H9 (cell line): ENCODE data around the gene KCNJ16. TPM values are rescaled to one million over a fixed set of nuclear protein-coding genes. Genes with fewer than 3 reads are reported as not detected.

Source experiments
- DNase-seq: peaks from one replicate; pipeline ENCODE4 v3.0.0-alpha.2; 2017
- H2AFZ ChIP-seq: one replicate; pipeline ENCODE4 v1.6.1; 2013; ENCODE audit warnings: mild to moderate bottlenecking, low read length, control low read depth, moderate library complexity
- H2AK5ac ChIP-seq: 2 replicates; pipeline ENCODE4 v1.6.1; 2013; ENCODE audit warnings: low read length, control low read depth, mixed read lengths; ENCODE audit not compliant: insufficient read length
- H2BK120ac ChIP-seq: one replicate; pipeline ENCODE4 v1.6.1; 2013; ENCODE audit warnings: low read depth, mild to moderate bottlenecking, low read length, control low read depth, inconsistent platforms; ENCODE audit not compliant: poor library complexity, severe bottlenecking
- H2BK12ac ChIP-seq: 2 replicates; pipeline ENCODE4 v1.6.1; 2013; ENCODE audit warnings: low read length, control low read depth, mixed read lengths, low read depth; ENCODE audit not compliant: insufficient read length
- H2BK15ac ChIP-seq: 2 replicates; pipeline ENCODE4 v1.6.1; 2013; ENCODE audit warnings: low read depth, low read length, control low read depth
- H2BK20ac ChIP-seq: one replicate; pipeline ENCODE4 v1.6.1; 2013; ENCODE audit warnings: low read depth, mild to moderate bottlenecking, low read length, control low read depth, inconsistent platforms; ENCODE audit not compliant: poor library complexity, severe bottlenecking
- H2BK5ac ChIP-seq: 2 replicates; pipeline ENCODE4 v1.6.1; 2013; ENCODE audit warnings: low read length, control low read depth, mixed read lengths; ENCODE audit not compliant: insufficient read length
- H3K14ac ChIP-seq: 2 replicates; pipeline ENCODE4 v1.6.1; 2013; ENCODE audit warnings: low read length, control low read depth; ENCODE audit not compliant: insufficient read depth
- H3K18ac ChIP-seq: 2 replicates; pipeline ENCODE4 v1.6.1; 2013; ENCODE audit warnings: low read depth, mild to moderate bottlenecking, mixed read lengths, low read length, control low read depth; ENCODE audit not compliant: insufficient read length
- H3K23ac ChIP-seq: 2 replicates; pipeline ENCODE4 v1.6.1; 2013; ENCODE audit warnings: low read length, control low read depth, mixed read lengths, low read depth; ENCODE audit not compliant: insufficient read length
- H3K23me2 ChIP-seq: 2 replicates; pipeline ENCODE4 v1.6.1; 2013; ENCODE audit warnings: low read depth, mild to moderate bottlenecking, mixed read lengths, low read length, control low read depth; ENCODE audit not compliant: insufficient read length, poor library complexity, severe bottlenecking
- H3K27ac ChIP-seq: 2 replicates; pipeline ENCODE4 v1.5.1; 2013; ENCODE audit warnings: low read length, control low read depth, mixed read lengths, low read depth; ENCODE audit not compliant: insufficient read length
- H3K27me3 ChIP-seq: 2 replicates; pipeline ENCODE4 v1.6.1; 2013; ENCODE audit warnings: low read length, control low read depth, inconsistent platforms; ENCODE audit not compliant: insufficient read depth
- H3K4ac ChIP-seq: 2 replicates; pipeline ENCODE4 v1.6.1; 2013; ENCODE audit warnings: low read depth, mild to moderate bottlenecking, control low read depth, inconsistent platforms, low read length, moderate library complexity
- H3K4me1 ChIP-seq: 2 replicates; pipeline ENCODE4 v1.6.1; 2013; ENCODE audit warnings: low read length, control low read depth, inconsistent platforms; ENCODE audit not compliant: insufficient read depth
- H3K4me2 ChIP-seq: 2 replicates; pipeline ENCODE4 v1.6.1; 2013; ENCODE audit warnings: low read length, control low read depth, mixed read lengths; ENCODE audit not compliant: insufficient read length, insufficient read depth
- H3K56ac ChIP-seq: 2 replicates; pipeline ENCODE4 v1.6.1; 2013; ENCODE audit warnings: low read depth, mild to moderate bottlenecking, mixed read lengths, low read length, control low read depth; ENCODE audit not compliant: insufficient read length
- H3K79me1 ChIP-seq: 2 replicates; pipeline ENCODE4 v1.6.1; 2013; ENCODE audit warnings: low read depth, mild to moderate bottlenecking, moderate library complexity, low read length, control low read depth, inconsistent platforms; ENCODE audit not compliant: insufficient read depth, poor library complexity, severe bottlenecking
- H3K79me2 ChIP-seq: 2 replicates; pipeline ENCODE4 v1.6.1; 2013; ENCODE audit warnings: low read length, control low read depth, inconsistent platforms; ENCODE audit not compliant: insufficient read depth
- H3K9ac ChIP-seq: 2 replicates; pipeline ENCODE4 v1.6.1; 2013; ENCODE audit warnings: low read length, control low read depth, mixed read lengths; ENCODE audit not compliant: insufficient read length; ENCODE audit errors: extremely low read depth
- H3K9me3 ChIP-seq: one replicate; pipeline ENCODE4 v1.6.1; 2013; ENCODE audit warnings: low read depth, low read length, inconsistent platforms; ENCODE audit not compliant: control insufficient read depth
- H3T11ph ChIP-seq: one replicate; pipeline ENCODE4 v1.6.1; 2013; ENCODE audit warnings: mild to moderate bottlenecking, low read length, control low read depth, inconsistent platforms
- H4K20me1 ChIP-seq: one replicate; pipeline ENCODE4 v1.6.1; 2013; ENCODE audit not compliant: control insufficient read depth, insufficient read length, insufficient read depth
- H4K5ac ChIP-seq: 2 replicates; pipeline ENCODE4 v1.6.1; 2013; ENCODE audit warnings: low read depth, mild to moderate bottlenecking, mixed read lengths, low read length, control low read depth; ENCODE audit not compliant: insufficient read length
- H4K8ac ChIP-seq: replicated peaks from 2 replicates; pipeline ENCODE4 v1.6.1; 2013; ENCODE audit warnings: low read length, control low read depth, mixed read lengths, low read depth; ENCODE audit not compliant: insufficient read length
- H4K91ac ChIP-seq: 2 replicates; pipeline ENCODE4 v1.6.1; 2013; ENCODE audit warnings: low read depth, mild to moderate bottlenecking, moderate library complexity, mixed read lengths, low read length, control low read depth; ENCODE audit not compliant: insufficient read length
- H3K27ac Mint-ChIP-seq, 3 experiments: 2 replicates in 2 of 3; 3 replicates in 1 of 3; pipeline ENCODE4 v1.8.0; 2020 to 2021; ENCODE audit warnings: mixed read lengths in 3 of 3, mild to moderate bottlenecking in 1 of 3, moderate library complexity in 1 of 3
- H3K27me3 Mint-ChIP-seq: 2 replicates; pipeline ENCODE4 v1.8.0; 2021; ENCODE audit warnings: low read depth, mild to moderate bottlenecking, moderate library complexity, mixed read lengths
- H3K36me3 Mint-ChIP-seq, 3 experiments: 2 replicates in 2 of 3; 3 replicates in 1 of 3; pipeline ENCODE4 v1.8.0; 2020 to 2021; ENCODE audit warnings: low read depth in 3 of 3, mixed read lengths in 3 of 3; ENCODE audit not compliant: insufficient read depth in 1 of 3
- H3K4me1 Mint-ChIP-seq, 2 experiments: 2 replicates each; pipeline ENCODE4 v1.8.0; 2020; ENCODE audit warnings: mixed read lengths in 2 of 2
- H3K4me3 Mint-ChIP-seq, 2 experiments: 2 replicates in 1 of 2; 3 replicates in 1 of 2; pipeline ENCODE4 v1.8.0; 2020 to 2021; ENCODE audit warnings: mild to moderate bottlenecking in 2 of 2, mixed read lengths in 2 of 2, moderate library complexity in 1 of 2
- H3K9me3 Mint-ChIP-seq, 2 experiments: 2 replicates in 1 of 2; 3 replicates in 1 of 2; pipeline ENCODE4 v1.8.0; 2020; ENCODE audit warnings: mild to moderate bottlenecking in 2 of 2, mixed read lengths in 2 of 2, moderate library complexity in 1 of 2
- WGBS: extraction: QIAGEN DNeasy Blood & Tissue Kit; methylation state at CpG from one replicate; pipeline ENCODE4 v1.1.7; 2013; ENCODE audit warnings: missing lambda C conversion rate, low lambda C conversion rate, mixed read lengths; ENCODE audit not compliant: insufficient read length; ENCODE audit errors: extremely low coverage; 5-methylcytosine and 5-hydroxymethylcytosine counted together
- total RNA-seq: library from RNA; stranded (reverse); gene quantifications from 2 replicates; pipeline ENCODE4 v1.2.1, GENCODE V29; 2021
- TF ChIP-seq, protein P1 (sequence below): fragments of 200-600 bp; sonication (generic); conservative IDR thresholded peaks from 3 replicates; pipeline ENCODE4 v1.8.0; 2021; ENCODE audit warnings: antibody characterized with exemption, mild to moderate bottlenecking

Gene KCNJ16
- total RNA-seq, 1 experiment from 2014 or later = not detected

GRCh38 chr17:70110443-70110880 is 35.4 kb downstream of the KCNJ16 start:
- no peak overlapping the region for H4K5ac ChIP-seq
- no peak overlapping the region for H3K56ac ChIP-seq
- no peaks in the 10 kb centered on the region for H3K36me3 Mint-ChIP-seq
- no peak overlapping the region for H3K23ac ChIP-seq
- no peak overlapping the region for H3K9ac ChIP-seq
- no peaks in the 10 kb centered on the region for H4K20me1 ChIP-seq
- no peaks in the 10 kb centered on the region for H3K4me1 ChIP-seq
- no peaks in the 10 kb centered on the region for H3K27me3 ChIP-seq
- H2AFZ ChIP-seq = no peak overlapping the region
- no peak overlapping the region for H3K27ac ChIP-seq
- no peaks in the 10 kb centered on the region; the same call in 1 of the 2 replicates for H3K27me3 Mint-ChIP-seq
- no peaks in the 10 kb centered on the region for H3K23me2 ChIP-seq
- no peak overlapping the region for H4K8ac ChIP-seq
- no peak overlapping the region for H3K4me2 ChIP-seq
- no peaks in the 10 kb centered on the region for H3K79me1 ChIP-seq
- H3K9me3 Mint-ChIP-seq = no peaks in the 10 kb centered on the region
- H2BK20ac ChIP-seq = no peak overlapping the region
- no peak overlapping the region for H2BK15ac ChIP-seq
- no peak overlapping the region for H2BK120ac ChIP-seq
- no peak for DNase-seq
- no peak overlapping the region for H3K14ac ChIP-seq
- no peak overlapping the region for H3K18ac ChIP-seq
- TF ChIP-seq, protein P1, sequence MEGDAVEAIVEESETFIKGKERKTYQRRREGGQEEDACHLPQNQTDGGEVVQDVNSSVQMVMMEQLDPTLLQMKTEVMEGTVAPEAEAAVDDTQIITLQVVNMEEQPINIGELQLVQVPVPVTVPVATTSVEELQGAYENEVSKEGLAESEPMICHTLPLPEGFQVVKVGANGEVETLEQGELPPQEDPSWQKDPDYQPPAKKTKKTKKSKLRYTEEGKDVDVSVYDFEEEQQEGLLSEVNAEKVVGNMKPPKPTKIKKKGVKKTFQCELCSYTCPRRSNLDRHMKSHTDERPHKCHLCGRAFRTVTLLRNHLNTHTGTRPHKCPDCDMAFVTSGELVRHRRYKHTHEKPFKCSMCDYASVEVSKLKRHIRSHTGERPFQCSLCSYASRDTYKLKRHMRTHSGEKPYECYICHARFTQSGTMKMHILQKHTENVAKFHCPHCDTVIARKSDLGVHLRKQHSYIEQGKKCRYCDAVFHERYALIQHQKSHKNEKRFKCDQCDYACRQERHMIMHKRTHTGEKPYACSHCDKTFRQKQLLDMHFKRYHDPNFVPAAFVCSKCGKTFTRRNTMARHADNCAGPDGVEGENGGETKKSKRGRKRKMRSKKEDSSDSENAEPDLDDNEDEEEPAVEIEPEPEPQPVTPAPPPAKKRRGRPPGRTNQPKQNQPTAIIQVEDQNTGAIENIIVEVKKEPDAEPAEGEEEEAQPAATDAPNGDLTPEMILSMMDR = no peak
- peaks cover 4 to 7% of the 10 kb centered on the region in 2 experiments; a peak in 2 of 4 replicates for H3K4me1 Mint-ChIP-seq
- no peak overlapping the region for H3K4me3 Mint-ChIP-seq
- 0 out of 7 replicates have a peak overlapping the region, but pooled peaks of 1 of the 3 experiments have one; percentile 28 for H3K27ac Mint-ChIP-seq
- no peak overlapping the region for H2BK5ac ChIP-seq
- no peak overlapping the region for H2BK12ac ChIP-seq
- H4K91ac ChIP-seq = no peak overlapping the region
- no peak overlapping the region for H3K4ac ChIP-seq
- H3T11ph ChIP-seq = no peak overlapping the region
- H3K9me3 ChIP-seq = no peaks in the 10 kb centered on the region
- no peaks in the 10 kb centered on the region for H3K79me2 ChIP-seq
- H2AK5ac ChIP-seq = no peak overlapping the region
- no CpG with 5 or more reads among the region's 7 CpGs for WGBS
